ENCODE data around the gene SPAG16.

- TF ChIP-seq, protein P1, sequence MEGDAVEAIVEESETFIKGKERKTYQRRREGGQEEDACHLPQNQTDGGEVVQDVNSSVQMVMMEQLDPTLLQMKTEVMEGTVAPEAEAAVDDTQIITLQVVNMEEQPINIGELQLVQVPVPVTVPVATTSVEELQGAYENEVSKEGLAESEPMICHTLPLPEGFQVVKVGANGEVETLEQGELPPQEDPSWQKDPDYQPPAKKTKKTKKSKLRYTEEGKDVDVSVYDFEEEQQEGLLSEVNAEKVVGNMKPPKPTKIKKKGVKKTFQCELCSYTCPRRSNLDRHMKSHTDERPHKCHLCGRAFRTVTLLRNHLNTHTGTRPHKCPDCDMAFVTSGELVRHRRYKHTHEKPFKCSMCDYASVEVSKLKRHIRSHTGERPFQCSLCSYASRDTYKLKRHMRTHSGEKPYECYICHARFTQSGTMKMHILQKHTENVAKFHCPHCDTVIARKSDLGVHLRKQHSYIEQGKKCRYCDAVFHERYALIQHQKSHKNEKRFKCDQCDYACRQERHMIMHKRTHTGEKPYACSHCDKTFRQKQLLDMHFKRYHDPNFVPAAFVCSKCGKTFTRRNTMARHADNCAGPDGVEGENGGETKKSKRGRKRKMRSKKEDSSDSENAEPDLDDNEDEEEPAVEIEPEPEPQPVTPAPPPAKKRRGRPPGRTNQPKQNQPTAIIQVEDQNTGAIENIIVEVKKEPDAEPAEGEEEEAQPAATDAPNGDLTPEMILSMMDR (IDR thresholded peaks at IDR 0.05) = no peak
- no peak for TF ChIP-seq EZH2 (IDR thresholded peaks at IDR 0.05; ENCODE audit: borderline replicate concordance, insufficient read depth, low read depth, low read length, poor library complexity, severe bottlenecking)
Observed at GRCh38 chr2:214100488-214100887, 816.2 kb downstream of the SPAG16 start.

All from B cell (primary cell).